ENCODE results near the gene ADCY5.

The ADCY5 gene

GRCh38 chr3:123430266-123430665, 18.6 kb downstream of the ADCY5 start:
- TF ChIP-seq, protein P1, sequence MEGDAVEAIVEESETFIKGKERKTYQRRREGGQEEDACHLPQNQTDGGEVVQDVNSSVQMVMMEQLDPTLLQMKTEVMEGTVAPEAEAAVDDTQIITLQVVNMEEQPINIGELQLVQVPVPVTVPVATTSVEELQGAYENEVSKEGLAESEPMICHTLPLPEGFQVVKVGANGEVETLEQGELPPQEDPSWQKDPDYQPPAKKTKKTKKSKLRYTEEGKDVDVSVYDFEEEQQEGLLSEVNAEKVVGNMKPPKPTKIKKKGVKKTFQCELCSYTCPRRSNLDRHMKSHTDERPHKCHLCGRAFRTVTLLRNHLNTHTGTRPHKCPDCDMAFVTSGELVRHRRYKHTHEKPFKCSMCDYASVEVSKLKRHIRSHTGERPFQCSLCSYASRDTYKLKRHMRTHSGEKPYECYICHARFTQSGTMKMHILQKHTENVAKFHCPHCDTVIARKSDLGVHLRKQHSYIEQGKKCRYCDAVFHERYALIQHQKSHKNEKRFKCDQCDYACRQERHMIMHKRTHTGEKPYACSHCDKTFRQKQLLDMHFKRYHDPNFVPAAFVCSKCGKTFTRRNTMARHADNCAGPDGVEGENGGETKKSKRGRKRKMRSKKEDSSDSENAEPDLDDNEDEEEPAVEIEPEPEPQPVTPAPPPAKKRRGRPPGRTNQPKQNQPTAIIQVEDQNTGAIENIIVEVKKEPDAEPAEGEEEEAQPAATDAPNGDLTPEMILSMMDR (conservative IDR thresholded peaks at IDR 0.05; ENCODE audit: low read depth, low read length) = no peak
- no peak overlapping the region for H3K4me3 ChIP-seq (ENCODE audit: low read depth, low read length)
- DNase-seq (ENCODE audit: low read depth) = no peak

GRCh38 chr3:123429362-123430125, 19.3 kb downstream of the ADCY5 start:
- DNase-seq (ENCODE audit: low read depth) = no peak
- no peak overlapping the region for H3K4me3 ChIP-seq (ENCODE audit: low read depth, low read length)
- TF ChIP-seq, protein P1 (conservative IDR thresholded peaks at IDR 0.05; ENCODE audit: low read depth, low read length) = no peak

DNA sequence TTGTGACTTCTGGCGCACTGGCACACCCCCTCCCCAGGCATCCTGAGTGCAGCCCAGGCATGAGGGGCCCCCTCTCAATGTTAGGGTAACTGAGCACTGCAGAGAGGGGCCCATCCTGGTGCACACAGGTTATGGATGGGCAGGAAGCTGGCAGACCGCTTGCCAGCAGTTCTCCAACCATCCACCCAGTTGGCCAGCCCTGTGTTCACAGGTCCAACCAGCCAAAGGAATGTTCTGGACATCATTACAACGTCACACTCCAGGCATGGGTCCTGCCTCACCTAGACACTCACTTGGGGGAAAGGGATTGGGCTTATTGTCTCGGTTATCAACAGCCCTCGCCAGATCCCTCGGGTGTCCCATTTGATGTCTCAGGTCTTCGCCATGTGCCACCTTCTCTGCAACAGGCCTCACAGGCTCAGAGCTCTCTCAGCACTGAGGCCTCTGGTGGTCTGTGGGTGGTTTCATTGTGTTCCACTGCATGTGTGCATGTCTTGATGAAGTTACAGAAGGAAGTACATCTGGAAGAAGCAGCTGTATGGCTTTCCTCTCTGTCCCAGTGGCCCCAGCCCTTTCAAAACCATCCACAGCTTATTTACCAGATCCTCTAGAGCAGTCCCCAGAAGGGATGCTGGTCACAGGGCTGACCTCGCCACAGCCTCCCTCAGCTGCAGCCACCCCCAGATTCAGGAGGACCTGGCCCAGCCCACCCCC, 23.7 kb downstream of the ADCY5 start:
- TF ChIP-seq, protein P1 (conservative IDR thresholded peaks at IDR 0.05; ENCODE audit: low read depth, low read length) = no peak
- H3K4me3 ChIP-seq (ENCODE audit: low read depth, low read length) = no peak overlapping the region
- DNase-seq (ENCODE audit: low read depth) = no peak

DNA sequence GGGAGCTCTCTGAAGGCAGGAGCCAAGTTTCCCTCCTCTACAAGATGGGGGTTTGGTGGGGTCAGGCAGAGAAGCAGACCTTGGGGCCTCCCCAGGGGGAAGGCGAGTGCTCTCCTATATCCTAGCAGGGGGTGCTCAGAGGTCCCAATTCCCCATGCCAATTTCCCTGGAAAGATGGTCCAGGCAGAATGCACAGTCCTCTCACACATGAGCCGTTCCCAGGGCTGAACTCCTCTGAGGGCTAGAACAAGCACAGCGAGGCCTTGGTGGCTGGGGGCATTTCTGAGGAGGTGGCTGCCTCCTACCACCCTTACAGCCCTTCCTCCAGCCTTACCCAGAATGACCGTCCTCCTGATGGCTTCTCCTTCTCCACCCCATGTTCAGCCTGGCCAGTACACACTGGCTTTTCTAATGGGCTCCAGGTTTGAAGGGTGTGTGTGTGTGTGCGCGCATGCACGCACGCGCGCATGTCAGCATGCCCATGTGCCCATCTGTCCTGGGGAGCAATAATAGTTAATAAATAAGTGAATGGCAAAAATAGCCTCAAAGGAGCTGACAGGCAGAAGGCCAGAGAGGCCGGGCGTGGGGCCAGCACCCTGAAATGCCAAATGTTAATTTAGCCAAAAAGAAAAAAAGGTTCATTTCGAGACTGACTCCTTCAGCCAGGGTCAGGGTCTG, 24.4 kb downstream of the ADCY5 start:
- DNase-seq (ENCODE audit: low read depth) = no peak
- TF ChIP-seq, protein P1 (conservative IDR thresholded peaks at IDR 0.05; ENCODE audit: low read depth, low read length) = no peak

DNA sequence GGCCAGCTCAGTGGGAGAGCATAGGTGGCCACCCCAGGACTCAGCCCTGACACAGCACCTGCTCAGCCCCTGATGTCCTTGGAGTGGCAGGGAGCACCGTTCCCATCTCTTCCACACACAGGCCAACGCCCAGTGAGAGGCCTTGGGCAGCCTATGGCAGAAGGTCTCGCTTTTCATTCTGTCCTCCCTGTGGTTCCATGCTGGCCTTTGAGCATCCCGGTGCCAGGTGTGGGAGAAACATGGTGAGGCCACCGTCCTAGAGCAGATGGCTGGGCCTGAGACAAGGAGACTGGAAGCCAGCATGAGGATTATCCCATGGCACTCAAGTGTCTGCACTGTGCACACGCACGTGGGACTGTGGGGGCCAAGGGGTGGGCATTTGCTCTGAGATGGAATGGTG, 25.1 kb downstream of the ADCY5 start:
- H3K4me3 ChIP-seq (ENCODE audit: low read depth, low read length) = no peak overlapping the region
- TF ChIP-seq, protein P1 (conservative IDR thresholded peaks at IDR 0.05; ENCODE audit: low read depth, low read length) = no peak
- no peak for DNase-seq (ENCODE audit: low read depth)

More for the DNA sequence above, 24.4 kb downstream of the ADCY5 start:
- no peak overlapping the region for H3K4me3 ChIP-seq (ENCODE audit: low read depth, low read length)

GRCh38 chr3:123423031-123423430, 25.9 kb downstream of the ADCY5 start:
- no peak overlapping the region for H3K4me3 ChIP-seq (ENCODE audit: low read depth, low read length)
- DNase-seq (ENCODE audit: low read depth) = no peak
- TF ChIP-seq, protein P1 (conservative IDR thresholded peaks at IDR 0.05; ENCODE audit: low read depth, low read length) = no peak
